H9 (cell line): ENCODE results near the gene TJP3. TPM values are rescaled to one million over a fixed set of nuclear protein-coding genes. Genes with fewer than 3 reads are reported as not detected.

Experiments
- DNase-seq: peaks from one replicate; pipeline ENCODE4 v3.0.0-alpha.2; 2017
- H2AFZ ChIP-seq: one replicate; pipeline ENCODE4 v1.6.1; 2013; ENCODE audit warnings: mild to moderate bottlenecking, low read length, control low read depth, moderate library complexity
- H2AK5ac ChIP-seq: 2 replicates; pipeline ENCODE4 v1.6.1; 2013; ENCODE audit warnings: low read length, control low read depth, mixed read lengths; ENCODE audit not compliant: insufficient read length
- H2BK120ac ChIP-seq: one replicate; pipeline ENCODE4 v1.6.1; 2013; ENCODE audit warnings: low read depth, mild to moderate bottlenecking, low read length, control low read depth, inconsistent platforms; ENCODE audit not compliant: poor library complexity, severe bottlenecking
- H2BK12ac ChIP-seq: 2 replicates; pipeline ENCODE4 v1.6.1; 2013; ENCODE audit warnings: low read length, control low read depth, mixed read lengths, low read depth; ENCODE audit not compliant: insufficient read length
- H2BK15ac ChIP-seq: 2 replicates; pipeline ENCODE4 v1.6.1; 2013; ENCODE audit warnings: low read depth, low read length, control low read depth
- H2BK20ac ChIP-seq: one replicate; pipeline ENCODE4 v1.6.1; 2013; ENCODE audit warnings: low read depth, mild to moderate bottlenecking, low read length, control low read depth, inconsistent platforms; ENCODE audit not compliant: poor library complexity, severe bottlenecking
- H2BK5ac ChIP-seq: 2 replicates; pipeline ENCODE4 v1.6.1; 2013; ENCODE audit warnings: low read length, control low read depth, mixed read lengths; ENCODE audit not compliant: insufficient read length
- H3K14ac ChIP-seq: 2 replicates; pipeline ENCODE4 v1.6.1; 2013; ENCODE audit warnings: low read length, control low read depth; ENCODE audit not compliant: insufficient read depth
- H3K18ac ChIP-seq: 2 replicates; pipeline ENCODE4 v1.6.1; 2013; ENCODE audit warnings: low read depth, mild to moderate bottlenecking, mixed read lengths, low read length, control low read depth; ENCODE audit not compliant: insufficient read length
- H3K23ac ChIP-seq: 2 replicates; pipeline ENCODE4 v1.6.1; 2013; ENCODE audit warnings: low read length, control low read depth, mixed read lengths, low read depth; ENCODE audit not compliant: insufficient read length
- H3K23me2 ChIP-seq: 2 replicates; pipeline ENCODE4 v1.6.1; 2013; ENCODE audit warnings: low read depth, mild to moderate bottlenecking, mixed read lengths, low read length, control low read depth; ENCODE audit not compliant: insufficient read length, poor library complexity, severe bottlenecking
- H3K27ac ChIP-seq: 2 replicates; pipeline ENCODE4 v1.5.1; 2013; ENCODE audit warnings: low read length, control low read depth, mixed read lengths, low read depth; ENCODE audit not compliant: insufficient read length
- H3K27me3 ChIP-seq: 2 replicates; pipeline ENCODE4 v1.6.1; 2013; ENCODE audit warnings: low read length, control low read depth, inconsistent platforms; ENCODE audit not compliant: insufficient read depth
- H3K4ac ChIP-seq: 2 replicates; pipeline ENCODE4 v1.6.1; 2013; ENCODE audit warnings: low read depth, mild to moderate bottlenecking, control low read depth, inconsistent platforms, low read length, moderate library complexity
- H3K4me1 ChIP-seq: 2 replicates; pipeline ENCODE4 v1.6.1; 2013; ENCODE audit warnings: low read length, control low read depth, inconsistent platforms; ENCODE audit not compliant: insufficient read depth
- H3K4me2 ChIP-seq: 2 replicates; pipeline ENCODE4 v1.6.1; 2013; ENCODE audit warnings: low read length, control low read depth, mixed read lengths; ENCODE audit not compliant: insufficient read length, insufficient read depth
- H3K56ac ChIP-seq: 2 replicates; pipeline ENCODE4 v1.6.1; 2013; ENCODE audit warnings: low read depth, mild to moderate bottlenecking, mixed read lengths, low read length, control low read depth; ENCODE audit not compliant: insufficient read length
- H3K79me1 ChIP-seq: 2 replicates; pipeline ENCODE4 v1.6.1; 2013; ENCODE audit warnings: low read depth, mild to moderate bottlenecking, moderate library complexity, low read length, control low read depth, inconsistent platforms; ENCODE audit not compliant: insufficient read depth, poor library complexity, severe bottlenecking
- H3K79me2 ChIP-seq: 2 replicates; pipeline ENCODE4 v1.6.1; 2013; ENCODE audit warnings: low read length, control low read depth, inconsistent platforms; ENCODE audit not compliant: insufficient read depth
- H3K9ac ChIP-seq: 2 replicates; pipeline ENCODE4 v1.6.1; 2013; ENCODE audit warnings: low read length, control low read depth, mixed read lengths; ENCODE audit not compliant: insufficient read length; ENCODE audit errors: extremely low read depth
- H3K9me3 ChIP-seq: one replicate; pipeline ENCODE4 v1.6.1; 2013; ENCODE audit warnings: low read depth, low read length, inconsistent platforms; ENCODE audit not compliant: control insufficient read depth
- H3T11ph ChIP-seq: one replicate; pipeline ENCODE4 v1.6.1; 2013; ENCODE audit warnings: mild to moderate bottlenecking, low read length, control low read depth, inconsistent platforms
- H4K20me1 ChIP-seq: one replicate; pipeline ENCODE4 v1.6.1; 2013; ENCODE audit not compliant: control insufficient read depth, insufficient read length, insufficient read depth
- H4K5ac ChIP-seq: 2 replicates; pipeline ENCODE4 v1.6.1; 2013; ENCODE audit warnings: low read depth, mild to moderate bottlenecking, mixed read lengths, low read length, control low read depth; ENCODE audit not compliant: insufficient read length
- H4K8ac ChIP-seq: replicated peaks from 2 replicates; pipeline ENCODE4 v1.6.1; 2013; ENCODE audit warnings: low read length, control low read depth, mixed read lengths, low read depth; ENCODE audit not compliant: insufficient read length
- H4K91ac ChIP-seq: 2 replicates; pipeline ENCODE4 v1.6.1; 2013; ENCODE audit warnings: low read depth, mild to moderate bottlenecking, moderate library complexity, mixed read lengths, low read length, control low read depth; ENCODE audit not compliant: insufficient read length
- H3K27ac Mint-ChIP-seq, 3 experiments: 2 replicates in 2 of 3; 3 replicates in 1 of 3; pipeline ENCODE4 v1.8.0; 2020 to 2021; ENCODE audit warnings: mixed read lengths in 3 of 3, mild to moderate bottlenecking in 1 of 3, moderate library complexity in 1 of 3
- H3K27me3 Mint-ChIP-seq: 2 replicates; pipeline ENCODE4 v1.8.0; 2021; ENCODE audit warnings: low read depth, mild to moderate bottlenecking, moderate library complexity, mixed read lengths
- H3K36me3 Mint-ChIP-seq, 3 experiments: 2 replicates in 2 of 3; 3 replicates in 1 of 3; pipeline ENCODE4 v1.8.0; 2020 to 2021; ENCODE audit warnings: low read depth in 3 of 3, mixed read lengths in 3 of 3; ENCODE audit not compliant: insufficient read depth in 1 of 3
- H3K4me1 Mint-ChIP-seq, 2 experiments: 2 replicates each; pipeline ENCODE4 v1.8.0; 2020; ENCODE audit warnings: mixed read lengths in 2 of 2
- H3K4me3 Mint-ChIP-seq, 2 experiments: 2 replicates in 1 of 2; 3 replicates in 1 of 2; pipeline ENCODE4 v1.8.0; 2020 to 2021; ENCODE audit warnings: mild to moderate bottlenecking in 2 of 2, mixed read lengths in 2 of 2, moderate library complexity in 1 of 2
- H3K9me3 Mint-ChIP-seq, 2 experiments: 2 replicates in 1 of 2; 3 replicates in 1 of 2; pipeline ENCODE4 v1.8.0; 2020; ENCODE audit warnings: mild to moderate bottlenecking in 2 of 2, mixed read lengths in 2 of 2, moderate library complexity in 1 of 2
- CTCF ChIP-seq: fragments of 200-600 bp; sonication (generic); conservative IDR thresholded peaks from 3 replicates; pipeline ENCODE4 v1.8.0; 2021; ENCODE audit warnings: antibody characterized with exemption, mild to moderate bottlenecking
- WGBS: extraction: QIAGEN DNeasy Blood & Tissue Kit; methylation state at CpG from one replicate; pipeline ENCODE4 v1.1.7; 2013; ENCODE audit warnings: missing lambda C conversion rate, low lambda C conversion rate, mixed read lengths; ENCODE audit not compliant: insufficient read length; ENCODE audit errors: extremely low coverage; 5-methylcytosine and 5-hydroxymethylcytosine counted together
- total RNA-seq: library from RNA; stranded (reverse); gene quantifications from 2 replicates; pipeline ENCODE4 v1.2.1, GENCODE V29; 2021

Gene TJP3
- total RNA-seq, 1 experiment from 2014 or later, result 27.3 TPM

- H3K4me1 ChIP-seq, result no peaks in the 10 kb centered on the region
- no peaks in the 10 kb centered on the region for H3K27me3 ChIP-seq
- H2BK120ac ChIP-seq, result no peak overlapping the region
- no peak overlapping the region for H2BK12ac ChIP-seq
- no peak overlapping the region for H3K14ac ChIP-seq
- no peak overlapping the region; a peak in 1 of 5 replicates for H3K4me3 Mint-ChIP-seq
- H2AK5ac ChIP-seq, result no peak overlapping the region
- no peak overlapping the region for H2BK5ac ChIP-seq
- H3K23ac ChIP-seq, result no peak overlapping the region
- no peak overlapping the region for H3K4me2 ChIP-seq
- no peaks in the 10 kb centered on the region for H3K23me2 ChIP-seq
- H4K91ac ChIP-seq, result no peak overlapping the region
- H2AFZ ChIP-seq, result no peak overlapping the region
- no peaks in the 10 kb centered on the region for H3K9me3 ChIP-seq
- no peak overlapping the region for H2BK15ac ChIP-seq
- no peaks in the 10 kb centered on the region for H3K27me3 Mint-ChIP-seq
- H4K5ac ChIP-seq, result no peak overlapping the region
- no peak overlapping the region for H3K27ac ChIP-seq
- no peak overlapping the region for H3T11ph ChIP-seq
- H3K4me1 Mint-ChIP-seq, result peaks cover 9 to 23% of the 10 kb centered on the region in 2 experiments
- H3K27ac Mint-ChIP-seq, result peak overlapping the region in 2 of 3 experiments; percentile 70 to 75; a peak in 4 of 7 replicates
- no peaks in the 10 kb centered on the region for H3K9me3 Mint-ChIP-seq
- H2BK20ac ChIP-seq, result no peak overlapping the region
- no peak overlapping the region for H4K8ac ChIP-seq
- no peak for DNase-seq
- no peak overlapping the region for H3K18ac ChIP-seq
- H3K79me2 ChIP-seq, result no peaks in the 10 kb centered on the region
- H3K79me1 ChIP-seq, result no peaks in the 10 kb centered on the region
- peaks cover 4% of the 10 kb centered on the region for H4K20me1 ChIP-seq
- peaks cover 13 to 22% (median 16%) of the 10 kb centered on the region in 3 experiments; a peak in 6 of 7 replicates for H3K36me3 Mint-ChIP-seq
- no peak for TF ChIP-seq CTCF
- H3K9ac ChIP-seq, result no peak overlapping the region
- no peak overlapping the region for H3K56ac ChIP-seq
- no CpG with 5 or more reads among the region's 18 CpGs for WGBS
- H3K4ac ChIP-seq, result no peak overlapping the region
Measured at GRCh38 chr19:3667037-3667638, 41.0 kb upstream of the TJP3 start.
